Measurements from ENCODE around the gene PRG3. TPM values are rescaled to one million over a fixed set of nuclear protein-coding genes. Genes with fewer than 3 reads are reported as not detected.

The PRG3 gene
- total RNA-seq, 2 donors from 2014 or later = not detected

- Histone ChIP-seq H3K4me1 (no peaks in the 10 kb centered on the region), H3K9me3 (no peaks in the 10 kb centered on the region), H3K9ac (ENCODE audit: low read depth in 2 of 2, low read length in 2 of 2) (no peak overlapping the region), H3K27me3 (no peaks in the 10 kb centered on the region), H3K4me3 (no peak overlapping the region), H3K27ac (no peak overlapping the region), H3K36me3 (no peaks in the 10 kb centered on the region)
- intact Hi-C loops (cut with DNase I) = no loop called here
- TF ChIP-seq CTCF (IDR thresholded peaks at IDR 0.05) = no peak
- DNase-seq = no peak
These were observed 15.1 kb upstream of the PRG3 start for GRCh38 chr11:57395905-57396623.

GRCh38 chr11:57394203-57394965 is 13.4 kb upstream of the PRG3 start:
- H3K4me3 ChIP-seq = no peak overlapping the region
- no peaks in the 10 kb centered on the region for H3K36me3 ChIP-seq
- H3K27me3 ChIP-seq = no peaks in the 10 kb centered on the region
- no peaks in the 10 kb centered on the region for H3K9me3 ChIP-seq
- H3K9ac ChIP-seq (ENCODE audit: low read depth in 2 of 2, low read length in 2 of 2) = no peak overlapping the region
- no peak overlapping the region for H3K27ac ChIP-seq
- DNase-seq = no peak
- H3K4me1 ChIP-seq = no peaks in the 10 kb centered on the region
- TF ChIP-seq CTCF (IDR thresholded peaks at IDR 0.05) = no peak
- intact Hi-C loops (cut with DNase I) = no loop called here

- Histone ChIP-seq H3K36me3 (no peaks in the 10 kb centered on the region), H3K27ac (no peak overlapping the region), H3K4me3 (no peak overlapping the region), H3K27me3 (no peaks in the 10 kb centered on the region), H3K9me3 (no peaks in the 10 kb centered on the region), H3K9ac (ENCODE audit: low read depth in 2 of 2, low read length in 2 of 2) (no peak overlapping the region), H3K4me1 (no peaks in the 10 kb centered on the region)
- TF ChIP-seq CTCF (IDR thresholded peaks at IDR 0.05) = no peak
- DNase-seq = no peak
- intact Hi-C loops (cut with DNase I) = no loop called here
These were observed 11.8 kb upstream of the PRG3 start for GRCh38 chr11:57392763-57393105.

GRCh38 chr11:57392066-57392762 is 11.3 kb upstream of the PRG3 start:
- Histone ChIP-seq H3K9ac (ENCODE audit: low read depth in 2 of 2, low read length in 2 of 2) (no peak overlapping the region), H3K27me3 (no peaks in the 10 kb centered on the region), H3K9me3 (no peaks in the 10 kb centered on the region), H3K4me3 (no peak overlapping the region), H3K27ac (no peak overlapping the region), H3K4me1 (no peaks in the 10 kb centered on the region), H3K36me3 (no peaks in the 10 kb centered on the region)
- no peak for TF ChIP-seq CTCF (IDR thresholded peaks at IDR 0.05)
- intact Hi-C loops (cut with DNase I) = no loop called here
- no peak for DNase-seq

GRCh38 chr11:57391539-57391938 is 10.6 kb upstream of the PRG3 start:
- DNase-seq = no peak

More at GRCh38 chr11:57391539-57391938, 10.6 kb upstream of the PRG3 start:
- H3K27me3 ChIP-seq = no peaks in the 10 kb centered on the region
- no peak overlapping the region for H3K9ac ChIP-seq (ENCODE audit: low read depth in 2 of 2, low read length in 2 of 2)
- no peak overlapping the region for H3K27ac ChIP-seq
- no peaks in the 10 kb centered on the region for H3K4me1 ChIP-seq
- no peaks in the 10 kb centered on the region for H3K9me3 ChIP-seq
- intact Hi-C loops (cut with DNase I) = no loop called here
- no peak for TF ChIP-seq CTCF (IDR thresholded peaks at IDR 0.05)
- H3K4me3 ChIP-seq = no peak overlapping the region
- no peaks in the 10 kb centered on the region for H3K36me3 ChIP-seq
